HS-5 (cell line): ENCODE results near the gene SLC11A1.
A peak's percentile ranks its signal among the peaks of the same experiment; 100 is the strongest.

ENCODE experiments used
- DNase-seq: peaks from one replicate; pipeline ENCODE4 v3.0.0-alpha.2; 2012; ENCODE audit warnings: low read depth

SLC11A1 gene

DNA sequence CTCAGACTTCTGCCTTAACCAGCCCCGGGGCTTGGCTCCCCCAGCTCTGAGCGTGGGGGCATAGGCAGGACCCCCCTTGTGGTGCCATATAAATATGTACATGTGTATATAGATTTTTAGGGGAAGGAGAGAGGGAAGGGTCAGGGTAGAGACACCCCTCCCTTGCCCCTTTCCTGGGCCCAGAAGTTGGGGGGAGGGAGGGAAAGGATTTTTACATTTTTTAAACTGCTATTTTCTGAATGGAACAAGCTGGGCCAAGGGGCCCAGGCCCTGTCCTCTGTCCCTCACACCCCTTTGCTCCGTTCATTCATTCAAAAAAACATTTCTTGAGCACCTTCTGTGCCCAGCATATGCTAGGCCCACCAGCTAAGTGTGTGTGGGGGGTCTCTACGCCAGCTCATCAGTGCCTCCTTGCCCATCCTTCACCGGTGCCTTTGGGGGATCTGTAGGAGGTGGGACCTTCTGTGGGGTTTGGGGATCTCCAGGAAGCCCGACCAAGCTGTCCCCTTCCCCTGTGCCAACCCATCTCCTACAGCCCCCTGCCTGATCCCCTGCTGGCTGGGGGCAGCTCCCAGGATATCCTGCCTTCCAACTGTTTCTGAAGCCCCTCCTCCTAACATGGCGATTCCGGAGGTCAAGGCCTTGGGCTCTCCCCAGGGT is 23.1 kb downstream of the SLC11A1 start:
- DNase-seq = no peak

DNA sequence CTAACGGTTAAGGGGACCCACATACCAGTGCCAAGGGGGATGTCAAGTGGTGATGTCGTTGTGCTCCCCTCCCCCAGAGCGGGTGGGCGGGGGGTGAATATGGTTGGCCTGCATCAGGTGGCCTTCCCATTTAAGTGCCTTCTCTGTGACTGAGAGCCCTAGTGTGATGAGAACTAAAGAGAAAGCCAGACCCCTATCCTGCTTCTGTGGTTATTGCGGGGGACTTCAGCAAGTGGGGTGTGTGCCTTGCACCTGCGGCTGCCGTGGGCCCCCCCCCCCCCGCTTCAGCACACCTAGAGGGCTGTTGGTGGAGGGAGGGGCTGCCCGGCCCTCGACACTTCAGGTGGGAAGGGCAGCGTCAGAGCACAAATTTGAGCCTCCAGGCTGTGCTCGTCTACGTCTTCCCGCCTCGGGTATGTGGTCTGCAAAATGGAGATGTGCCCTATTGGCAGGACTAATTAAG is 23.7 kb downstream of the SLC11A1 start:
- no peak for DNase-seq

DNA sequence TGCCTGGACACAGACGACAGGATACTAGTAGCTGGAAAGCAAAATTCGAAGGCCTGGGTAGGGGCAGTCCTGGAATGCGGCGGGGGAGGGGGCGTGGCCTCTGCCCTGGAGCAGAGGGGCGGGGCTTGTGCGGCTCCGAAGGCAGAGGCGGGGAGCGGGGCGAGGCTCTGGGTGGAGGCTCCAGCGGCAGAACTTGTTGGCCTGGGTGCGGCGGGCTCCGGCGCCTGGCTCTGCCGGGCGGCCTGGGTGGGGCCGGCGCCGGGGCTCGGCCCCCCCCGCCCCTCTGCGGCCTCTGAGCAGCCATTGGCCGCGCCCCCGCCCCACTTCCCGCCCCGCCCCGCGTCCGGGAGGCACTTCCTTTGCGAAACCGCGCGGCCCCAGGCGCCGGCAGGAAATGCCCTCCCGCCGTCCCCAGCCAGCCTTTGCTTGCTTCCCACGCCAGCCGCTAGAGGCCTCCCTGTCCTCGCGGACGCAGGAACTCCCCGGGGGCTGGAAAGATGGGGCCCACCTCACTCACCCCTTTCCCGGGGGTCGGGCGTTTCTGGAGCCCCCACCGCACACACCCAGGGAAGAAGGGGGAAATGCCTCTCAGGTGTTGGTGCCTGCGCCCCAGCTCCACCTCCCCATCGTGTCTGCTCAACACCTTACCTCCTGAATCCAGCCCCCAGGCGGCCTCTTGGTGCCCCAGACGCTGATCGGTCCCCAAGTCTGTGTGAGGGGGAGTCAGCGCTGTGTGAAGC is 24.3 kb downstream of the SLC11A1 start:
- DNase-seq = peak; percentile 69

DNA sequence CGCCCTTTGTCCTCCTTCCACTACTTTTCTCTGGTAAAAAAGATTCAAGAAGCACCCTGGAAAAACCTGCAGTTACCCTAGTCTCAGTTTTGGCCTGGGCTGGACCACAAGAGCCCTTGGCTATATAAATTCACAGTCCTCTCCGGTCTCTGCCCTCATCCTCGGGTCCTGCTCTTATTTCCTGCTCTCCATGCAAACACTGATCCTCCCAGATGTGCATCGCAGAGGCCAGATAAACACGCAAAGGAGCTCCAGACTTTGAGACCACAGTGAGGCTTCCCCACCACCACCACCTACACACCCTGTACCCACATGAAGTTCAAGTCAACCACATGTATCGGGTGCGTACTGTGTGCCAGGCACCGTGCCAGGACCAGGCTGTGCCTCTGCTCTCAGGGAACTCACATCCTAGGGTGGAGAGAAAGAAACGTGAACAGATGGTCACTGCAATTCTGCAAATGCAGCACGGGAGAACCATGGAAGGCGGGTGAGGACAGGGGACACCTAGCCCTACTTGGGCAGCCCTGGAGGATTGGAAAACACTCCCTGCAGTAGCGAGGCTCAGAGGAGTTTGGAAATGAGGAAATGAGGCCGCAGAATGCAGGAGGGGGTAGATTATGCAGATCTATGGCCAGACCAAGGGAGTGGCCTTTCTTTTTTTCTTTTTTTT is 25.0 kb downstream of the SLC11A1 start:
- DNase-seq = no peak

DNA sequence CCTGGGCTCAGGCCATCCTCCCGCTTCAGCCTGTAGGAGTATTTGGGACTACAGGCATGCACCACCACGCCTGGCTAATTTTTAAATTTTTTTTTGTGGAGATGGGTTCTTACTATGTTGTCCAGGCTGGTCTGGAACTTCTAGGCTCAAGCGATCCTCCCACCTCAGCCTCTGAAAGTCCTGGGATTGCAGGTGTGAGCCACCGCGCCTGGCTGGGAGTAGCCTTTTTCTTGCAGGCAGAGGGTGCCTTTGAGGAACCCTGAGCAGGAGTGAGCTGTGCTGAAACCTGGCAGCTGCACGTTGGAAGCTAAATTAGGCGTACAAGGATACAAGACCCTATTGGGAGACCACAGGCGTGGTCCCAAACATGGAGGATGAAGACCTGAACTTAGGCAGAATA is 25.6 kb downstream of the SLC11A1 start:
- DNase-seq = no peak

DNA sequence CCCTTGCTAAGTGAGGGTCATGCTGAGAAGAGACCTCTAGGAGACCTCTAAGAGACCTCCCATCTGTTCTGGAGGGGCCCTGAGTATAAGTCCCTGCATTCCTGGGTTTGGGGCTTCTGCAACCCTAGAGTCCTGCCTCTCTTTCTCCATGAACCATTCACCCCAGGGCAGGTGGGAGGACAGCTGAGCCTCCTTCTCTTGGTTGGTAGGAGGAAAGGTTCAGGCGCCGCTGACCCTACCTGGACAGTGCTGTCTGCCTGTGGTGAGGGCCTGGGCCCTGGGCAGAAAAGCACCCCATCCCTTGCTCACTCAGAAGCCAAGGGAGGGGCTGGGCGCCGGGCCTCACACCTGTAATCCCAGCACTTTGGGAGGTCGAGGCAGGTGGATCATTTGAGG is 36.2 kb downstream of the SLC11A1 start:
- no peak for DNase-seq

DNA sequence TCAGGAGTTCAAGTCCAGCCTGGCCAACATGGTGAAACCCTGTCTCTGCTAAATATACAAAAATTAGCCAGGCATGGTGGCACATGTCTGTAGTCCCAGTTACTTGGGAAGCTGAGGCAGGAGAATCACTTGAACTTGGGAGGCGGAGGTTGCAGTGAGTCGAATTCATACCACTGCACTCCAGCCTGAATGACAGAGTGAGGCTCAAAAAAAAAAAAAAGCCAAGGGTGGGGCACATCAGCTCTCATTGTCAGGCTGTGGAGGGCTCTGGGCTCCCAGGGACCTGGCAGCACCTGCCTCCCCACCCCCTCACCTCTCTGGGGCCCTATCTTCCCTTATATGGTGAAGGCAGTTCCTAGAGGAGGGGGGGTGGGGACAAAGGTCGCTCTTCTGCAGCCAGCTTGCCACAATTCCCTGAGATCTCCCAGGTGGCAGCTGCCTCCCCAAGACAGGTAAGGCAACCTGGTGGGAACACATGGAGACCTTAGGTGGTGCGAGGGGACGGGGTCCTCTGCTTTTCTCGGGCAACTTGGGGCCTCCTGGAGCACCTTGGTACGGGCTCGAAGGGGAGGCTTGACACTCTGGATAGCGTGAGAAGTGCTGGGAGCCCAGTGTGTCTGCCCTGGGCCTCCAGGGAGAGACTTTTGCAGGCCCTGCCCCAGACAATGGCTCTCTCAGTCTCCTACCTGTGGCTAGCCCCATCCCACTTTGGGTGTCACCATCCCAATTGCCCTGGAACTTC is 36.8 kb downstream of the SLC11A1 start, which contains the start of gene VIL1:
TSS of gene VIL1 (plus strand) at position 407 of the 742 bp plus-strand sequence. CDS start 4,656 bp downstream, outside the sequence.
- no peak for DNase-seq

DNA sequence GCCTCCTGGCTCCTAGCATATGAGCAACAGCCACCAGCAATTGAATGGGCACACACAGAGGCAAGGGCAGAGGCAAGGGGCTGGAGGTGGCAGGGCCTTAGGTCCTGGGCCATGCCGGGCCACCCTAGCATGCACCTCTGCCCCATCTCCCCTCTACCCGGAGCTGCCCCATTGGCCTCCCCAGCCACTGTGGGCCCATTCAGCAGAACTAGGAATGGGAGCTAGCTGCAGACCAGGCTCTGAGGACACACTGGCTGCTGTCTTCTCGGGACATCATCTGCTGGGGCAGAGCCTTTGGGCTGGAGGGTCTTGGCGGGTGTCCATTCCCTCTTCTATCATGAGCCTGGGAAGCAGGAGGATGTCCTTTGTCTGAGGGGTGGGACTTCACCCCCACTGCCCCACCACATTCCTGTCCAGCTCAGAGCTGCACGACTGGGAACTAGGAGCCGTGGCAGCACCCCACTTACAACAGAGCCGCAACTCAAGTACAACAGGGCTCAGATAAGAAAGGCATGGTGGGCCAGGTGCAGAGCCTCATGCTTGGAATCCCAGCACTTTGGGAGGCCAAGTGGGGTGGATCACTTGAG is 37.6 kb downstream of the SLC11A1 start:
- no peak for DNase-seq

DNA sequence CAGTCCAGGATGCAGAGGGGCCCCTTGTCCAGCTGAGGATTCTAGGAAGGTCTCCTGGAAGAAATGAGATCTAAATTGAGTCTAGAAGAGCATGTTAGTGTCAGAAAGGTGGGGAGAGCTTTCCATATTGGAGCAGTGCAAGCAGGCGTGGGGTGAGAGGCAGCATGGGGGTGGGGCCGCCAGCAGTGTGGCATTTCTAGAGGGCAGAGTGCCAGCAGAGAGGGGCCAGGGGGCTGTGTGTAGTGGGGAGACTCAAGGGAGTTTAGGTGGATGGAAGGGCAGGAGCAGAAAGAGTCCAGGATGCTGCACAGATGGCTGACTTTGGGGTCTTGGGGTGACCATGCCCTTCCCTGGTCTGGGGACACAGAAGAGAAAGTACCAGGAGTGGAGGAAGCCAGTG is 39.0 kb downstream of the SLC11A1 start:
- DNase-seq = no peak

DNA sequence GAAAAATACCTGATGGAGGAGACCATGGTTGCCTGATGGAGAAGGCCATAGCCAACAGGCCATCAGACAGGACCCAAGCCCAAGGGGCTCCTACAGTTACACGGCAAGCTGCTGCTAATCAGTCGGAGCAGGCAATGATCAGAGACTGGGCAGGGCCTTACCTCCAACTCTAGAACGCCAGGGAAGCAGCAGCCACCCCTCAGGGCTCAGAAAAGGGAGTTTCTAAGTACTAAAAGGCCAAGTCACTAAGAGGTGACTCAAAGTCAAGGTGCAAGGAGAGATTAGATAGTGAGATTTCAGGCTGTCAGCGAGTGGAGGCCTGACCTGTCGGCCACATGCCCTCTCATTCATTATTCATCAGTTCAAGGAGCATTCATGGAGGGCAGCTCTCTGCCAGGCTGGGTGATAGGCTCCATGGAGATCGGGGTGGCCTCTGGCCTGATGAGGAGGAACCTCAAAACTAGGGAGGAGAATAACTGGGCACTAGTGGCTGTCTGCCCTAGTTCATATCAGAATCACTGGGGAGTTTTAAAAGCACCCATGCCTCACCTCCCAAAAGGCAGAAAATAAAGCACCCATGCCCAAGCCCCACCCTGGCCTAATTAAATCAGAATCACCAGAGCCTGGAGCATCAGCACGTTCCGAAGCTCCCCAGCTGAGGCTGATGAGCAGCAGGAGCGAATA is 40.5 kb downstream of the SLC11A1 start:
- DNase-seq = no peak

DNA sequence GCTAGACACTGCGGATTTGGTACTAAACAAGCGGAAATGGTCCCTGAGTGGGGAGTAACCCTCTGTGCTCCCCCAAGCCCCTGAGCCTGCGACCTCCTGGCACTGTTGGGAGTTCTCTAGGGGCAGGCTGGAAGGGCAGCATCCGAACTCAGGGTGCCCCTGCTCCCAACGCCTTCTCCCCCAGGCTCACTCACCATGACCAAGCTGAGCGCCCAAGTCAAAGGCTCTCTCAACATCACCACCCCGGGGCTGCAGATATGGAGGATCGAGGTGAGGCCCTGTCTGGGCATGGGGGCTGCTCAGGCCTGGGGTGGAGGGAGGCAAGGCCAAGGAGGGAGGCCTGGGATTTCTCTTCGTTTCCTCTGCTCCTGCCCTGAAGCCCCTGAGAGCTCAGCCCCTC is 41.5 kb downstream of the SLC11A1 start:
- DNase-seq = no peak

DNA sequence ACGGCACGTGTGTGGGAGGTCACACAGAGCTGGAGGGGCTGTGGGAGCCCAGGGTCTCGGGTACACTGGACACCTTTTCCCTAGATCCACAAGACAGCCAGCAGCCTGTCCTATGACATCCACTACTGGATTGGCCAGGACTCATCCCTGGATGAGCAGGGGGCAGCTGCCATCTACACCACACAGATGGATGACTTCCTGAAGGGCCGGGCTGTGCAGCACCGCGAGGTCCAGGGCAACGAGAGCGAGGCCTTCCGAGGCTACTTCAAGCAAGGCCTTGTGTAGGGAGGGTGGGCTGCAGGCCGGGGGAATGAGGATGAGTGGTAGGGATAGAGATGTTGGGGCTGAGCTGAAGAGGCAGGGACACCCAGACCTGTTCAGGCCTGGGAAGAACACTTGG is 43.5 kb downstream of the SLC11A1 start:
- DNase-seq = no peak

DNA sequence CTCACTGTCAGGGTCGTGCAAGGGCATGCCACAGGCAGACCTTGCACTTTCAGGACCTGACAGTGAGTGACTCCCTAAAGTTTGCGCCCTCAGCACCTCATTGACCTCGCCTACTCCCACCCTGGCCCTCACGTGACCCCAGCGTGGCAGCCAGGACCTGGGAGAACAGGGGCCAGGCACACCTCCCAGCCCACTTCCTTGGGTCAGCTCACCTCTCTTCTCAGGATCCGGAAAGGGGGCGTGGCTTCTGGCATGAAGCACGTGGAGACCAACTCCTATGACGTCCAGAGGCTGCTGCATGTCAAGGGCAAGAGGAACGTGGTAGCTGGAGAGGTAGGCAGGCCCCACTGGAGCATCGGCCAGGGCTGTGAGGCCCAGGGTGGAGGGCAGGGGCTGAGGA is 45.7 kb downstream of the SLC11A1 start:
- DNase-seq = no peak

DNA sequence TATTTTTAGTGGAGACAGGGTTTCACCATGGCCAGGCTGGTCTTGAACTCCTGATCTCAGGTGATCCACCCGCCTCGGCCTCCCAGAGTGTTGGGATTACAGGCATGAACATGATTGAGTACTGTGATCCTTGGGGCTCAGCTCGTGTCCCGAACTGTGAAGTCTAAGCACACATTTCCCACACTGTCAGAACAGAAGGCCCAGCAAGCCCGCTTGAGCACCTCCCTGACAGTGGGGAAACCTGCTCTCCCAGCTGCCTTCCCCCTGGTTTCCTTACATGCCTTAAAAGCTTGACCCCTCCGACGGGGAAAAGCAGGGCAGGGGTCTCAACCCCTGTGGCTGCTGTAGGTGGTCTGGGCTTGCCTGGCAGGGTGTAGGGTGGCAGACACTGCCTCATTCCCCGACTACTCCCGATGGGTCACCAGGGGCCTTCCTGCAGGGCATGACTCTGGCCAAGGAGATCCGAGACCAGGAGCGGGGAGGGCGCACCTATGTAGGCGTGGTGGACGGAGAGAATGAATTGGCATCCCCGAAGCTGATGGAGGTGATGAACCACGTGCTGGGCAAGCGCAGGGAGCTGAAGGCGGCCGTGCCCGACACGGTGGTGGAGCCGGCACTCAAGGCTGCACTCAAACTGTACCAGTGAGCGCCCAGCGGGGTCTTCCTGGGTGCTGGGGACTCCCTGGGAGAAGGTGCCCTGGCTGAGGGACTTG is 46.9 kb downstream of the SLC11A1 start:
- DNase-seq = no peak

DNA sequence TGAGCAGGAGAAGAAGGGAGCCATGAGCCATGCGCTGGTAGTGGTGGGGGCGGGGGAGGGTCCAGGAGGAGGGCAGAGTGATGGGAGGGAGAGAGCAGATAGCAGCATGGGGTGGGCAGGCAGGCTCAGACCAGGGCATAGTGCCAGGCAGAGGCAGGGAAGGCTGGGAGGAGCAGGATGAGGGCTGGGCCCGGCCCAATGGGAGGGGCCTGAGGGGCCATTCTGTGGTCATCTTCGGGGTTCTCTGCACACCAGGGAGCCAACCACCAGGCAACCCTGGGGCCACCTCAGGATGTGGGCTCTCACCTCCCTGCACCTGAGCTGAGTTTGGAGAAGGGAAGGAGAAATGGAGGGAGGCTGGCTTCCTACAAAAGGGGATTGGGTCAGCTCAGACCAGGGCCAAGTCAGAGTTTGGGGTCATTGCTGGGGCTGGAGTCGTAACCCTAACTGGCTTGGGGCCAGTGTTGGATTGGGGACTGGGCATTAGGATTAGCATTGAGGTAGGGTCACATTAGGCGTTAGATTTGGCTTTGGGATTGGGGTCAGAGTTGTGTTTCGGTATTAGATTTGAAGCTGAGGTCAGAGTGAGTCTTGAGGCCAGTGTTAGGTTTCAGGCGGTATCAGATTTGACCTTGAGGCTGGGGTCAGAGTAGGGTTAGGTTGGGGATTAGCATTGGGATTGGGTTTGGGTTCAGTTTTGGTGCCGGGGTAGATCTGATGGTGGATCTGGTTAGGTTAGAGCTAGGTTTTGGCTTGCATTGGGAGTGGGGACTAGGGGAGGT is 48.0 kb downstream of the SLC11A1 start:
- no peak for DNase-seq

DNA sequence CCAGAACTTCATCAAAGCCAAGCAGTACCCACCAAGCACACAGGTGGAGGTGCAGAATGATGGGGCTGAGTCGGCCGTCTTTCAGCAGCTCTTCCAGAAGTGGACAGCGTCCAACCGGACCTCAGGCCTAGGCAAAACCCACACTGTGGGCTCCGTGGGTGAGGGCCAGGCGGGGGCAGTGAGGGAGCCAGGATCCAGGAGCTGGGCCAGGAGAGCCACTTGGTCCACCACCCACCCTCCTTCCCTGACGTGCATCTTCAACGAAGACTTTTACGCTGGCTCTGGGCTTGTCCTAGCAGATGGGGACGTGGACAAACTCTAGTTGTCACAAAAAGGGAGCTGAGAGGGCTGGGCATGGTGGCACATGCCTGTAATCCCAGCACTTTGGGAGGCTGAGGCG is 48.6 kb downstream of the SLC11A1 start:
- DNase-seq = no peak

DNA sequence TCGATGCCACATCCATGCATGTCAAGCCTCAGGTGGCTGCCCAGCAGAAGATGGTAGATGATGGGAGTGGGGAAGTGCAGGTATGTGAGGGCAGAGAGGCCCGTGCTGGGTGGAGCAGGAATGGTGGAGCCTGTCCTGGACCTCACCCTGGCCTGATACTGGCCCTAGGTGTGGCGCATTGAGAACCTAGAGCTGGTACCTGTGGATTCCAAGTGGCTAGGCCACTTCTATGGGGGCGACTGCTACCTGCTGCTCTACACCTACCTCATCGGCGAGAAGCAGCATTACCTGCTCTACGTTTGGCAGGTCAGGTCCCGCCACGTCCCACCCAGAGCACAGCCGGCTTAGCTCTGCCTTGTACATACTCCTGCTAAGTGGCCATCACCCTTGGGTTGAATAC is 49.8 kb downstream of the SLC11A1 start:
- DNase-seq = no peak

DNA sequence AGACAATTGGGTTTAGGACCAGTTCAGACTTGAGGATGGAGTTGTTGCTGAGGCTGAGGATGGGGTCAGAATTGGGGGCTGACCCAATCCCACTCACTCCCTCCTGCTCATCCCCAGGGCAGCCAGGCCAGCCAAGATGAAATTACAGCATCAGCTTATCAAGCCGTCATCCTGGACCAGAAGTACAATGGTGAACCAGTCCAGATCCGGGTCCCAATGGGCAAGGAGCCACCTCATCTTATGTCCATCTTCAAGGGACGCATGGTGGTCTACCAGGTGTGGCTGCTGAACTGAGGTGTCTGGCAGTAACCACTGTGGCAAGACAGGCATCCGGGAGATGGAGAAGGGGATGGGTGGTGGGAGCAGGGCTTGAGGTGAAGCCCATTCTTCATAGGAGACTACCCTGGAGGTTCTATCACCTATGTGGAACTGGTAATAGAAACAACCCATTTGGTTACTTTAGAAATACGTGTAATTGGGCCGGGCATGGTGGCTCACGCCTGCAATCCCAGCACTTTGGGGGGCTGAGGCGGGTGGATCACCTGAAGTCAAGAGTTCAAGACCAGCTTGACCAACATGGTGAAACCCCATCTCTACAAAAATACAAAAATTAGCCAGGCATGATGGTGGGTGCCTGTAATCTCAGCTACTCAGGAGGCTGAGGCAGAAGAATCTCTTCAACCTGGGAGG is 50.7 kb downstream of the SLC11A1 start:
- DNase-seq = no peak

DNA sequence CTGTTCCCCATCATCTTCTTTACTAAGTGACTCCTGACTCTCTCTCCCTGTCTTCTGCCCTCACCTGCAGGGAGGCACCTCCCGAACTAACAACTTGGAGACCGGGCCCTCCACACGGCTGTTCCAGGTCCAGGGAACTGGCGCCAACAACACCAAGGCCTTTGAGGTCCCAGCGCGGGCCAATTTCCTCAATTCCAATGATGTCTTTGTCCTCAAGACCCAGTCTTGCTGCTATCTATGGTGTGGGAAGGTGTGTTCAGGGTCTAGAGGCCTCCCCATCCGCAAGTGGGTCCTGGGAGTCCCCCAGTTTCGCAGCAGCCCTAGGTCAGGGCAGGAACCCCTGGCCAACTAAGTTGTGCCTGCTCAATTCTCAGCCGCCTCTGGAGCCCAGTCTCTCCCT is 52.4 kb downstream of the SLC11A1 start:
- DNase-seq = no peak
